ENCODE results near the gene PI4KA.

PI4KA gene

DNA sequence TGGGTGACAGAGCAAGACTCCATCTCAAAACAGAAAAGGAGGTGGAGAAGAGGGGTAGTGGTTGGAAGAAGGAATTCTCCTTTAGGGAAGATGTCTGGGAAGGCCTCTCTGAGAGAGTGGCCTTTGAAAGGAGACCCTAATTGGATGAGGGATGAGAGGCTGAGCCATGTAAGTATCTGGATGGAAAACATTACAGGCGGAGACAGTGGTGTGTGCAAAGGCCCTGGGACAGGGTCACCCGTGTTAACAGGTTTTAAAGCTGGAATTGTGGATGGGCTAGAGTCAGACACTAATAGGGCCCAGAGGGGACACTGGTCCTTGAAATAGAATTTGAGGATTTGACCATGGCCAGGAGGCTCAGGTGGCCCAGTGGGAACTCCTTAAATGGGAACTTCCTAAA lies 10.6 kb upstream of the PI4KA start:
- Histone ChIP-seq H3K9ac (ENCODE audit: low read length) (no peak overlapping the region), H3K27me3 (ENCODE audit: control insufficient read depth, insufficient read depth, low read length) (no peaks in the 10 kb centered on the region), H3K4me1 (ENCODE audit: control insufficient read depth, insufficient read depth, low read length) (peaks cover 9% of the 10 kb centered on the region), H3K27ac (ENCODE audit: low read depth, low read length) (no peak overlapping the region), H3K36me3 (ENCODE audit: control insufficient read depth, insufficient read depth, low read length) (peaks cover 8% of the 10 kb centered on the region), H3K4me3 (ENCODE audit: low read length) (no peak overlapping the region)

DNA sequence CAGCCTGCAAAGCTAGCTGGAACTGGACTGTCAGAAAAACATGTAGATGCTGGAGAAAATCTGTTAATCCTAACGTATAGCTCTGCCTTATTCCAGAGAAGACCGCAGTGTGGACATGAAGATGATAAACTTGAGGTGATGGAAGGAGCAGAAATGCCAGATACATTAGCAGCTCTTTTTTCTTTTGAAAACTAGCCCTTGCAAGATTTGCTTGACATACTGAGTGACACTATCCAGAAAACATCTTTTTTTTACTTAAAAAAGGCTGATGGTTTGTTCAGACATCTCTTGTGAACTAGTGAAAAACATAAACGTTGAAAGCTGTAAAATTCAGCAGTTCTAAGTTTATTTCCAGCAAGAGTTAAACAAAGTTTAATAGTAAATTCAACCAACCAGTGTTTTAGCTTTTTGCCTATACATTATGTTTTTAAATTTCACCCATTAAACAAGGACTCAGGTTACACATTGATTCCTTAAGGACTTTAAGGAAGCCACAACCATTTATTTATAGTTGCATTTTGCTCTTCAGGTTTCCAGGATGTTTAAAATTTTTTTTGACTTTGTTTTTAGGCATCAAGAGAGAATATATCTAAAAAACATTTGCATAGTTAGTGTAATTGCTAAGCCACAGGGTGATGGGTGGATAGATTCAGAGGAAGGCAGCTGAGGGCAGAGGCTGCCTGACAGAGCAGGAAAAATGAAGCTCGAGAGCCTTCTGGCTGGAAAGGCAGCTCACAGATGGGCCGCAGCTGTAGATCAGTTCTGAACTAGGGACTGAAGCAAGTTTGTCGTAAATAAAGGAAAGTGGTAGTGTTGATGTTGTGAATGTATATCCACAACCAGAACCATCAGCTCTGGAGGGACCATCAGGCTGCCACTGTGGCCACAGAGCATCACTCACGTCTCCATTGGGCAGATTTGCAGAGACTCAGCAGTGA lies 9.7 kb upstream of the PI4KA start:
- H3K9ac ChIP-seq (ENCODE audit: low read length): no peak overlapping the region

GRCh38 chr22:20867179-20868024 lies 8.8 kb upstream of the PI4KA start:
- H3K36me3 ChIP-seq (ENCODE audit: control insufficient read depth, insufficient read depth, low read length): peaks cover 3% of the 10 kb centered on the region
- no peak overlapping the region for H3K4me3 ChIP-seq (ENCODE audit: low read length)
- peak overlapping the region; percentile 44 for H3K27ac ChIP-seq (ENCODE audit: low read depth, low read length)
- H3K4me1 ChIP-seq (ENCODE audit: control insufficient read depth, insufficient read depth, low read length): peaks cover 9% of the 10 kb centered on the region
- H3K27me3 ChIP-seq (ENCODE audit: control insufficient read depth, insufficient read depth, low read length): no peaks in the 10 kb centered on the region
- no peak overlapping the region for H3K9ac ChIP-seq (ENCODE audit: low read length)

More for the DNA sequence above, 9.7 kb upstream of the PI4KA start:
- H3K27ac ChIP-seq (ENCODE audit: low read depth, low read length): peak overlapping the region; percentile 44
- H3K36me3 ChIP-seq (ENCODE audit: control insufficient read depth, insufficient read depth, low read length): peaks cover 6% of the 10 kb centered on the region
- no peaks in the 10 kb centered on the region for H3K27me3 ChIP-seq (ENCODE audit: control insufficient read depth, insufficient read depth, low read length)
- peaks cover 9% of the 10 kb centered on the region for H3K4me1 ChIP-seq (ENCODE audit: control insufficient read depth, insufficient read depth, low read length)
- no peak overlapping the region for H3K4me3 ChIP-seq (ENCODE audit: low read length)

DNA sequence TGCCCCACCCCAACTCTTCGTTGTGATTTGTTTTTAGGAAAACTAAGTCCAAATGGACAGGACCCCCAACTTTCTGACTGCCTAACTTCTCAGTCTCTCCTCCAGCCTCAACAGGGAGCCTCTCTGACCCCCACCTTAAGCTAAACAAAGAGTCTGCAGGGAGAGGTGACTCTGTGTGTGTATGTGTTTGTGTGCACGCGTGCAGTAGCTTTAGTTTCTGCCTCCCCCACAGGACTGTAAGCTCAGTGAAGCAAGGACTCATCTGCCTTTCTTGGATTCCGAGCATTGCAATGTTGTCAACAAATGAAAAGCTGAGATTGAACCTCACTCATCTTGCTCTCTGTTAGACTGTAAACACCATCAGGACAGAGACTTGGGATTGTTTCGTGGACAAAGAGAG lies 8.1 kb upstream of the PI4KA start:
- Histone ChIP-seq H3K9ac (ENCODE audit: low read length) (no peak overlapping the region), H3K4me1 (ENCODE audit: control insufficient read depth, insufficient read depth, low read length) (peaks cover 9% of the 10 kb centered on the region)

GRCh38 chr22:20865875-20866445 lies 7.3 kb upstream of the PI4KA start:
- no peaks in the 10 kb centered on the region for H3K27me3 ChIP-seq (ENCODE audit: control insufficient read depth, insufficient read depth, low read length)
- H3K36me3 ChIP-seq (ENCODE audit: control insufficient read depth, insufficient read depth, low read length): peaks cover 3% of the 10 kb centered on the region
- no peak overlapping the region for H3K27ac ChIP-seq (ENCODE audit: low read depth, low read length)
- peaks cover 9% of the 10 kb centered on the region for H3K4me1 ChIP-seq (ENCODE audit: control insufficient read depth, insufficient read depth, low read length)
- H3K4me3 ChIP-seq (ENCODE audit: low read length): no peak overlapping the region
- H3K9ac ChIP-seq (ENCODE audit: low read length): no peak overlapping the region

More for the DNA sequence above, 8.1 kb upstream of the PI4KA start:
- Histone ChIP-seq H3K27me3 (ENCODE audit: control insufficient read depth, insufficient read depth, low read length) (no peaks in the 10 kb centered on the region), H3K27ac (ENCODE audit: low read depth, low read length) (peak overlapping the region; percentile 4), H3K4me3 (ENCODE audit: low read length) (no peak overlapping the region), H3K36me3 (ENCODE audit: control insufficient read depth, insufficient read depth, low read length) (peaks cover 3% of the 10 kb centered on the region)

GRCh38 chr22:20865331-20865730 lies 6.7 kb upstream of the PI4KA start:
- Histone ChIP-seq H3K27ac (ENCODE audit: low read depth, low read length) (no peak overlapping the region), H3K9ac (ENCODE audit: low read length) (no peak overlapping the region), H3K4me3 (ENCODE audit: low read length) (no peak overlapping the region), H3K4me1 (ENCODE audit: control insufficient read depth, insufficient read depth, low read length) (peaks cover 9% of the 10 kb centered on the region), H3K36me3 (ENCODE audit: control insufficient read depth, insufficient read depth, low read length) (peaks cover under 1% of the 10 kb centered on the region), H3K27me3 (ENCODE audit: control insufficient read depth, insufficient read depth, low read length) (no peaks in the 10 kb centered on the region)

- Histone ChIP-seq H3K4me1 (ENCODE audit: control insufficient read depth, insufficient read depth, low read length) (peaks cover 13% of the 10 kb centered on the region), H3K27me3 (ENCODE audit: control insufficient read depth, insufficient read depth, low read length) (no peaks in the 10 kb centered on the region), H3K27ac (ENCODE audit: low read depth, low read length) (no peak overlapping the region), H3K4me3 (ENCODE audit: low read length) (no peak overlapping the region), H3K9ac (ENCODE audit: low read length) (no peak overlapping the region), H3K36me3 (ENCODE audit: control insufficient read depth, insufficient read depth, low read length) (no peaks in the 10 kb centered on the region)
These were observed 5.7 kb upstream of the PI4KA start for GRCh38 chr22:20864186-20864908.

GRCh38 chr22:20863366-20863765 lies 4.8 kb upstream of the PI4KA start:
- Histone ChIP-seq H3K4me3 (ENCODE audit: low read length) (no peak overlapping the region), H3K4me1 (ENCODE audit: control insufficient read depth, insufficient read depth, low read length) (peaks cover 13% of the 10 kb centered on the region), H3K27ac (ENCODE audit: low read depth, low read length) (no peak overlapping the region)

GRCh38 chr22:20862540-20862939 lies 3.9 kb upstream of the PI4KA start:
- Histone ChIP-seq H3K4me1 (ENCODE audit: control insufficient read depth, insufficient read depth, low read length) (peaks cover 11% of the 10 kb centered on the region), H3K9ac (ENCODE audit: low read length) (no peak overlapping the region), H3K36me3 (ENCODE audit: control insufficient read depth, insufficient read depth, low read length) (no peaks in the 10 kb centered on the region), H3K27me3 (ENCODE audit: control insufficient read depth, insufficient read depth, low read length) (no peaks in the 10 kb centered on the region), H3K4me3 (ENCODE audit: low read length) (no peak overlapping the region), H3K27ac (ENCODE audit: low read depth, low read length) (no peak overlapping the region)

More at GRCh38 chr22:20863366-20863765, 4.8 kb upstream of the PI4KA start:
- Histone ChIP-seq H3K27me3 (ENCODE audit: control insufficient read depth, insufficient read depth, low read length) (no peaks in the 10 kb centered on the region), H3K36me3 (ENCODE audit: control insufficient read depth, insufficient read depth, low read length) (no peaks in the 10 kb centered on the region), H3K9ac (ENCODE audit: low read length) (no peak overlapping the region)

- peak overlapping the region; percentile 91 for H3K4me3 ChIP-seq (ENCODE audit: low read length)
- H3K27me3 ChIP-seq (ENCODE audit: control insufficient read depth, insufficient read depth, low read length): no peaks in the 10 kb centered on the region
- no peak overlapping the region for H3K27ac ChIP-seq (ENCODE audit: low read depth, low read length)
- peaks cover 13% of the 10 kb centered on the region for H3K4me1 ChIP-seq (ENCODE audit: control insufficient read depth, insufficient read depth, low read length)
- no peaks in the 10 kb centered on the region for H3K36me3 ChIP-seq (ENCODE audit: control insufficient read depth, insufficient read depth, low read length)
- peak overlapping the region; percentile 83 for H3K9ac ChIP-seq (ENCODE audit: low read length)
These were observed 1.0 kb upstream of the PI4KA start for GRCh38 chr22:20859615-20860014.

DNA sequence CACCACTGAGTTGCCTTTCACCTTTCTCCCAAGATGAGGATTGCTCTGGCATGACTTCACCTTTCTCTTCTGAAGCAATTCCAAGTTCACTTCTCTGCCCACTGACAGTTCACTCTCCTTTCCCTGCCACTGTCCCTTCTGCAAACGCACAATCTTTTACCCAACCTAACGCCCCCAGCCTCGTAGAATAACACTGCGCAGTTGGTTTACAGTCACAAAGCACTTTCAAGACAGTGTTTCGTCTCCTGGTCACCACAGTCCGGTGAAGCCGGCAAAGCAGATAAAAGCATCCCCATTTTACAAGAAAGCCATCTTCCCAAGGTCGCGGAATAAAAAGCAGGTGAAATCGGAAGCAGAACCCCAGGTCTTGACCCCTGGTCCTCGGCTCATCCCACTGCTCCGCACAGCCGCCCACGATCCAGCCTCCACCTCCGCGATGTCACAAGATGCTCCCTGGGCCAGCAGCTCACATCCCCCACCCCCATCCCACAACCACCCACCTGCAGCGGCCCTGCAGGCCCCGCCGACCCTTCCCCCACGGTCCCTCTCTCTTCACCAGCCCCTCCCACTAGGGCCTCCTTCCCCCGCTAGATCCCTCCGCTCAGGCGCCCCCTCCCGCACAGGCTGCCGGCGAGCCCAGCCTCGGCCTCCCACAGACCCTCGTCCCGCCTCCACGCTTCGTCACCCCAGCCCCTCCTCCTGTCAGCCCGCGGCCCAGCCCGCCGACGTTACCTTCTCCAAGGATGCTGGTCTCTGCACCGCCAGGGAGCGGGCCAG lies 585 bp downstream of the PI4KA start:
- H3K4me1 ChIP-seq (ENCODE audit: control insufficient read depth, insufficient read depth, low read length): peaks cover 13% of the 10 kb centered on the region
- H3K27ac ChIP-seq (ENCODE audit: low read depth, low read length): peak overlapping the region; percentile 86
- H3K36me3 ChIP-seq (ENCODE audit: control insufficient read depth, insufficient read depth, low read length): no peaks in the 10 kb centered on the region
- H3K4me3 ChIP-seq (ENCODE audit: low read length): peak overlapping the region; percentile 70
- no peaks in the 10 kb centered on the region for H3K27me3 ChIP-seq (ENCODE audit: control insufficient read depth, insufficient read depth, low read length)
- H3K9ac ChIP-seq (ENCODE audit: low read length): peak overlapping the region; percentile 43

All from rectal smooth muscle tissue (tissue), 1 donor.